SU-DHL-6 (cell line): ENCODE data around the gene ACHE.
"Not testable (repeated sequence)": the region's sequence is repeated elsewhere in the genome, so short reads cannot be mapped to it uniquely, and the experiment has no call there.

Experiments
- H2AFZ ChIP-seq: fragments of 200-600 bp; sonication (generic); 2 replicates; pipeline ENCODE4 v1.6.1; 2014; ENCODE audit warnings: low read depth, mild to moderate bottlenecking, moderate library complexity, mixed read lengths, antibody characterized with exemption, low read length; ENCODE audit not compliant: severe bottlenecking
- H3F3A ChIP-seq: fragments of 200-600 bp; shearing (Covaris generic); 2 replicates; pipeline ENCODE4 v1.6.0; 2016; ENCODE audit warnings: antibody characterized with exemption, mild to moderate bottlenecking; ENCODE audit not compliant: insufficient read depth
- H3K27ac ChIP-seq: fragments of 200-600 bp; sonication (generic); 2 replicates; pipeline ENCODE4 v1.5.1; 2016; ENCODE audit warnings: low read depth, mild to moderate bottlenecking, low read length, moderate library complexity, mixed read lengths
- H3K27me3 ChIP-seq: fragments of 200-600 bp; sonication (generic), shearing (Covaris generic); 2 replicates; pipeline ENCODE4 v1.6.0; 2014; ENCODE audit warnings: mild to moderate bottlenecking, low read length
- H3K36me3 ChIP-seq: fragments of 200-600 bp; sonication (generic); 2 replicates; pipeline ENCODE4 v1.6.1; 2014; ENCODE audit warnings: mild to moderate bottlenecking, low read length, mixed read lengths
- H3K4me2 ChIP-seq: fragments of 300-600, 200-600 bp; shearing (Covaris generic), sonication (generic); 2 replicates; pipeline ENCODE4 v1.6.0; 2014; ENCODE audit warnings: low read length, low read depth, mild to moderate bottlenecking; ENCODE audit not compliant: poor library complexity, severe bottlenecking
- H3K4me3 ChIP-seq: fragments of 200-600 bp; sonication (generic); 2 replicates; pipeline ENCODE4 v1.5.1; 2014; ENCODE audit warnings: antibody characterized with exemption, low read length, mild to moderate bottlenecking, mixed read lengths; ENCODE audit not compliant: insufficient read depth, poor library complexity, severe bottlenecking
- H3K79me2 ChIP-seq: fragments of 200-600 bp; sonication (generic); 2 replicates; pipeline ENCODE4 v1.6.1; 2014; ENCODE audit warnings: mild to moderate bottlenecking, low read length, moderate library complexity; ENCODE audit not compliant: insufficient read depth
- H3K9ac ChIP-seq: fragments of 200-600 bp; sonication (generic); 2 replicates; pipeline ENCODE4 v1.7.0; 2014; ENCODE audit warnings: mild to moderate bottlenecking, low read length
- H3K9me2 ChIP-seq: fragments of 200-600 bp; sonication (generic); replicated peaks from 2 replicates; pipeline ENCODE4 v1.6.1; 2014; ENCODE audit warnings: low read length; ENCODE audit not compliant: insufficient read depth
- H3K9me3 ChIP-seq: fragments of 200-600 bp; sonication (generic); 2 replicates; pipeline ENCODE4 v1.6.1; 2014; ENCODE audit warnings: low read length, mixed read lengths; ENCODE audit not compliant: insufficient read depth
- H4K20me1 ChIP-seq: fragments of 200-600 bp; sonication (generic); 2 replicates; pipeline ENCODE4 v1.6.1; 2014; ENCODE audit warnings: low read depth, mild to moderate bottlenecking, antibody characterized with exemption, low read length, moderate library complexity, mixed read lengths
- EZH2phosphoT487 ChIP-seq: fragments of 200-600 bp; sonication (generic), shearing (Covaris generic); conservative IDR thresholded peaks from 2 replicates; pipeline ENCODE4 v1.6.1; 2018; ENCODE audit warnings: mild to moderate bottlenecking, antibody characterized with exemption, low read length, moderate library complexity, mixed read lengths
- TF ChIP-seq, protein P1 (sequence below): fragments of 200-600 bp; sonication (generic); IDR thresholded peaks from one replicate; pipeline ENCODE4 v1.5.1; 2017; ENCODE audit warnings: antibody characterized with exemption, mild to moderate bottlenecking, low read length, moderate library complexity; ENCODE audit not compliant: insufficient read depth, poor library complexity, severe bottlenecking

Gene ACHE

DNA sequence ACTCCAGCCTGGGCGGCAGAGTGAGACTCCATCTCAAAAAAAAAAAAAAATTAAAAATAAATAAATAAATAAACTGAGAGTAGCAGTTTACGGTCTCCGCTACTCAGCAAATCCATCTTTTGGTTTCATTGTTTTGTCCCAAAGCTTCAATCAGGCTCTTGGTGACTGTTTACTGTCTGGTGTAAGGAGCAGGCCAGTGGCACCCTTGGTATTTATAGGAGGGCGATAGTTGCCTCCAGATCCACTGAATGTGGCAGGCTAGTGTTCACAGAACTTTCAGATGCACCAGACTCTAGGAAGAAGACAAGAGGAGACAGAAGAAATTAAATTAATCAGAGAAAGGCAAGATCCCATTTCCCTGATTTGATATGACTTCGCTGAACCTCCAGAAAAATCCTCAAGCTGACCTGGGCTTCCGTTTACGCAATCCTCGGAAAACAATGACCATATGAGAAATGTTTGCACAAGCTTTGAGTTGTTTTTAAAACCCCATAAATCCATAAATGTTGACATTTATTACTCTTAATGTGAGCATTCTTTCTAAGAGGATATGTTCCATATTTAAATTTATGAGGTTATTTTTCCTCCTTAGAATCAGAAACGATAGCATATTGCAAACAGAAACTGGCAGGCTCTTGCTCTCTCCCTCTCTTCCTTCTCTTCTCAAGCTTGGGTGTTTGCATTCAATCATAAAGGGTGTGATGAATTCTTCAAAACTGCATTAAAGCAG, 46.5 kb upstream of the ACHE start:
- Histone ChIP-seq H3K27me3 (no peaks in the 10 kb centered on the region; the same call in 1 of the 2 replicates), H3K36me3 (no peaks in the 10 kb centered on the region), H3K9me3 (no peaks in the 10 kb centered on the region), H3K9ac (no peak overlapping the region), H3K4me2 (no peak overlapping the region), H3K9me2 (no peaks in the 10 kb centered on the region), H3K4me3 (no peak overlapping the region), H3K27ac (no peak overlapping the region), H4K20me1 (no peaks in the 10 kb centered on the region), H3K79me2 (no peaks in the 10 kb centered on the region), H3F3A (no peaks in the 10 kb centered on the region), H2AFZ (no peak overlapping the region)
- TF ChIP-seq, protein P1, sequence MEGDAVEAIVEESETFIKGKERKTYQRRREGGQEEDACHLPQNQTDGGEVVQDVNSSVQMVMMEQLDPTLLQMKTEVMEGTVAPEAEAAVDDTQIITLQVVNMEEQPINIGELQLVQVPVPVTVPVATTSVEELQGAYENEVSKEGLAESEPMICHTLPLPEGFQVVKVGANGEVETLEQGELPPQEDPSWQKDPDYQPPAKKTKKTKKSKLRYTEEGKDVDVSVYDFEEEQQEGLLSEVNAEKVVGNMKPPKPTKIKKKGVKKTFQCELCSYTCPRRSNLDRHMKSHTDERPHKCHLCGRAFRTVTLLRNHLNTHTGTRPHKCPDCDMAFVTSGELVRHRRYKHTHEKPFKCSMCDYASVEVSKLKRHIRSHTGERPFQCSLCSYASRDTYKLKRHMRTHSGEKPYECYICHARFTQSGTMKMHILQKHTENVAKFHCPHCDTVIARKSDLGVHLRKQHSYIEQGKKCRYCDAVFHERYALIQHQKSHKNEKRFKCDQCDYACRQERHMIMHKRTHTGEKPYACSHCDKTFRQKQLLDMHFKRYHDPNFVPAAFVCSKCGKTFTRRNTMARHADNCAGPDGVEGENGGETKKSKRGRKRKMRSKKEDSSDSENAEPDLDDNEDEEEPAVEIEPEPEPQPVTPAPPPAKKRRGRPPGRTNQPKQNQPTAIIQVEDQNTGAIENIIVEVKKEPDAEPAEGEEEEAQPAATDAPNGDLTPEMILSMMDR = no peak
- TF ChIP-seq EZH2phosphoT487 = no peak

DNA sequence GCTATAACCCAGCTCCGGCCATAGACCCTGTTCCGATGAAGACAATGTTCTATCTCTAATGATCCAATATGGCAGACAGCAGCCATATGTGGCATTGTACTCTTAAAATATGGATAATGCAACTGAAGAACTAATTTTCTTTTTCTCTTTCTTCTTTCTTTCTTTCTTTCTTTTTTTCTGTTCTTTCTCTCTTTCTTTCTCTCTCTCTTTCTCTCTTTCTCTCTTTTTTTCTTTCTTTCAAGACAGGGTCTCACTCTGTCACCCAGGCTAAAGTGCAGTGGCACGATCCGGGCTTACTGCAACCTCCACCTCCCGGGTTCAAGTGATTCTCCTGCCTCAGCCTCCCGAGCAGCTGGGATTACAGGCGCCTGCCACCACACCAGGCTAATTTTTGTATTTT, 40.5 kb upstream of the ACHE start:
- H3K36me3 ChIP-seq, H3F3A ChIP-seq, H3K27ac ChIP-seq, H3K4me2 ChIP-seq, H3K9ac ChIP-seq, H3K4me3 ChIP-seq, H2AFZ ChIP-seq, H3K9me3 ChIP-seq, H3K27me3 ChIP-seq, H3K79me2 ChIP-seq, H3K9me2 ChIP-seq, H4K20me1 ChIP-seq: not testable (repeated sequence)

DNA sequence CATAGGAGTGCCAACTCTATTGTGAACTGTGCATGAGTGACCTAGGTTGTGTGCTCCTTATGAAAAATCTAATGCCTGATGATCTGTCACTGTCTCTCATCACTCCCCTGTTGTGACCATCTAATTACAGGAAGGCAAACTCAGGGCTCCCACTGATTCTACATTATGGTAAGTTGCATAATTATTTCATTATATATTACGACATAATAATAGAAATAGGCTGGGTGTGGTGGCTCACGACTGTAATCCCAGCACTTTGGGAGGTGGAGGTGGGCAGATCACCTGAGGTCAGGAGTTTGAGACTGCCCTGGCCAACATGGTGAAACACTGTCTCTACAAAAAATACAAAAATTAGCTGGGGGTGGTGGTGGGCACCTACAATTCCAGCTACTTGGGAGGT, 39.7 kb upstream of the ACHE start:
- not testable (repeated sequence) for H3F3A ChIP-seq, H3K79me2 ChIP-seq, H3K36me3 ChIP-seq, H3K27ac ChIP-seq, H2AFZ ChIP-seq, H4K20me1 ChIP-seq, H3K4me3 ChIP-seq, H3K27me3 ChIP-seq, H3K9me2 ChIP-seq, H3K9me3 ChIP-seq, H3K4me2 ChIP-seq, H3K9ac ChIP-seq

DNA sequence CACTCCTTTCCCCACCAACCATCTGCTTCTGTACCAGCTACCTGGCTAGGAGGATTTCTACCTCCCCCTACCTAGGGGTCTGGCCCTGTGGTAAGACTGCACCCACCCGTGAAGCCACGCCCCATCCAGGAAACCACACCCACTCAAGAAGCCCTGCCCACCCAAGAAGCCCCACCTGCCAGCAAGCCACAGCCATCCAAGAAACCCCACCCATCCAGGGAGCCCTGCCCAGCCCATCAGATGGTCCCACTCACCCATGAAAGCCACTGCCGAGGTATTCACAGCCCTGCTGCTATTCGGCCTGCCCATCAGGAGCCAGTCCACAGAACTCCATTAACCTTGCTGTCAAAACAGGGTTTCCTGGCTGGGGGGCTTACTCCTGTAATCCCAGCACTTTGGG, 38.0 kb upstream of the ACHE start:
- Histone ChIP-seq H3K27me3 (no peaks in the 10 kb centered on the region; the same call in 1 of the 2 replicates), H3K9me2 (no peaks in the 10 kb centered on the region), H3K9ac (no peak overlapping the region), H3K9me3 (peaks cover 6% of the 10 kb centered on the region; the same call in 1 of the 2 replicates), H3F3A (no peaks in the 10 kb centered on the region), H3K27ac (no peak overlapping the region), H3K36me3 (no peaks in the 10 kb centered on the region), H3K4me3 (no peak overlapping the region), H3K79me2 (no peaks in the 10 kb centered on the region), H4K20me1 (no peaks in the 10 kb centered on the region), H2AFZ (no peak overlapping the region), H3K4me2 (no peak overlapping the region)
- TF ChIP-seq, protein P1 = no peak
- no peak for TF ChIP-seq EZH2phosphoT487
